Ishikawa (cell line): Measurements from ENCODE around the gene PHOSPHO1.

ENCODE experiments used
- CEBPB ChIP-seq: IDR thresholded peaks from 2 replicates; pipeline ENCODE4 v1.6.1; 2012
- CREB1 ChIP-seq: IDR thresholded peaks from 2 replicates; pipeline ENCODE4 v1.6.1; 2012; ENCODE audit warnings: low read depth
- EGR1 ChIP-seq: IDR thresholded peaks from 2 replicates; pipeline ENCODE4 v1.6.1; 2012
- EP300 ChIP-seq: IDR thresholded peaks from 2 replicates; pipeline ENCODE4 v1.6.1; 2012; ENCODE audit warnings: borderline replicate concordance
- FOXM1 ChIP-seq: IDR thresholded peaks from 2 replicates; pipeline ENCODE4 v1.6.1; 2012; ENCODE audit warnings: low read depth, borderline replicate concordance
- NFIC ChIP-seq: IDR thresholded peaks from 2 replicates; pipeline ENCODE4 v1.6.1; 2012
- RAD21 ChIP-seq: IDR thresholded peaks from 2 replicates; pipeline ENCODE4 v1.6.1; 2012; ENCODE audit warnings: low read depth
- TAF1 ChIP-seq: IDR thresholded peaks from 2 replicates; pipeline ENCODE4 v1.6.1; 2012; ENCODE audit warnings: low read depth, mild to moderate bottlenecking
- TCF12 ChIP-seq: IDR thresholded peaks from 2 replicates; pipeline ENCODE4 v1.6.1; 2012; ENCODE audit warnings: low read depth
- YY1 ChIP-seq: IDR thresholded peaks from 2 replicates; pipeline ENCODE4 v1.6.1; 2012; ENCODE audit warnings: low read depth
- ZBTB7A ChIP-seq: IDR thresholded peaks from 2 replicates; pipeline ENCODE4 v1.6.1; 2012; ENCODE audit warnings: low read depth
- TF ChIP-seq, protein P1 (sequence below): IDR thresholded peaks from 2 replicates; pipeline ENCODE4 v1.6.1; 2012
- TF ChIP-seq, protein P2 (sequence below): IDR thresholded peaks from 2 replicates; pipeline ENCODE4 v1.6.1; 2012
- TF ChIP-seq, protein P3 (sequence below): IDR thresholded peaks from 2 replicates; pipeline ENCODE4 v1.6.1; 2012; ENCODE audit warnings: low read depth, mild to moderate bottlenecking

The PHOSPHO1 gene

GRCh38 chr17:49226771-49227435, 3.7 kb downstream of the PHOSPHO1 start:
- TF ChIP-seq, protein P1, sequence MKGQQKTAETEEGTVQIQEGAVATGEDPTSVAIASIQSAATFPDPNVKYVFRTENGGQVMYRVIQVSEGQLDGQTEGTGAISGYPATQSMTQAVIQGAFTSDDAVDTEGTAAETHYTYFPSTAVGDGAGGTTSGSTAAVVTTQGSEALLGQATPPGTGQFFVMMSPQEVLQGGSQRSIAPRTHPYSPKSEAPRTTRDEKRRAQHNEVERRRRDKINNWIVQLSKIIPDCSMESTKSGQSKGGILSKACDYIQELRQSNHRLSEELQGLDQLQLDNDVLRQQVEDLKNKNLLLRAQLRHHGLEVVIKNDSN = no peak
- TF ChIP-seq, protein P2, sequence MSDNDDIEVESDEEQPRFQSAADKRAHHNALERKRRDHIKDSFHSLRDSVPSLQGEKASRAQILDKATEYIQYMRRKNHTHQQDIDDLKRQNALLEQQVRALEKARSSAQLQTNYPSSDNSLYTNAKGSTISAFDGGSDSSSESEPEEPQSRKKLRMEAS = no peak
- TF ChIP-seq EP300 (no peak), NFIC (no peak), EGR1 (no peak), YY1 (no peak), TAF1 (no peak), FOXM1 (no peak), RAD21 (no peak), CREB1 (no peak), CEBPB (no peak), ZBTB7A (no peak), TCF12 (no peak)

GRCh38 chr17:49225554-49226236, 4.9 kb downstream of the PHOSPHO1 start:
- TF ChIP-seq, protein P1 = no peak
- TF ChIP-seq YY1 = no peak

DNA sequence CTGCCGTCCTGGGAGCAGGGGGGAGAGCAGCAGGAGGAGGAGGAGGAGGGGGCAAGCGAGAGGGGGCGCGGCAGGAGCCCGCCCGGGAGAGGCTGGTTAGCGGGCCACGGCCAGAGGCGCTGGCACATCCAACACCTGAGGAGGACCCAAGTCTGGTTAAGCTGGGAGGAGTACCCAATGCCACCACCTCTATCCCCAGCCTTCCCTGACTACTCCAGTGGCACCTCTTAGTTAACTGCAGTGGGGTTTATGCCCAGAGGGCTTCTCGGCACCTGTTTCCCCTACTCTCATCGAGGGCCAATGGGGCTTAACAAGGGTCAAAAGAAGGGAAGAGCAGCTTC, 5.6 kb downstream of the PHOSPHO1 start:
- TF ChIP-seq, protein P2 = no peak
- no peak for TF ChIP-seq FOXM1
- TF ChIP-seq NFIC = no peak
- no peak for TF ChIP-seq TAF1

DNA sequence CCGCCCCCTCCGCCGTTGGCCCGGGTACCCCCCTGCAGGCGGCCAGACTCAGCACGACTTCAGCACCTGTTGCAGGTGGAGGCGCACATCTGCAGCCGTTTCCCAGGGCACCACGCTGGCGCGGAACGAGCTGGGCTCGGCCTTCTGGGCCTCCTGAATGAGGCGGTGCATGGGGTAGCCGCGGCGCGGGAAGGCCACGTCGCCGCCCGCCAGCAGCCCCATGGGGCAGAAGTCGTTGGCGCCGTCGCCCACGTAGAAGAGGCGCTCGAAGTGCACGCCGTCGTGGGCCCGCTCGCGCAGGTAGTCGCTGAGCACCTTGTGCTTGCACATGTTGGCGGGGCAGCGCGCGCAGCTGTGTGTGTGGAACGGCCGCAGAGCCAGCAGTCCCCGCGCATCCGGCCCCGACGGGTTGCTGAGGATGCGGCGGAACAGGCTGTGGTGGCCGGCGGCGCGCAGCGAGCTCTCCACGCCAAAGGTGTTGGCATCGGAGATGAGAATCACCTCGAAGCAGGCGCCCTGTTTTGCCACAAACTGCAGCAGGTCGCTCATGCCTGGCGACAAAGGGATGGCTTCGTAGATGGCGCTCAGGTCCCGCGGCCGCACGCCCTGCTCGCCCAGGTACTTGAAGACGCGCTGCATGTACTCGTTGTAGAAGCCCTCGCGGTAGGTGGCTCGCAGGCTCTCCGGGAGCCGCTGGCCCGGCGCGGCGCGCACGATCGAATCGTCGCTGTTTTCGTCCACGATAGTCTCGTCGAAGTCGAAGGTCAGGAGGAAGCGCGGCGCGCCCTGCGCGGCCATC, 6.2 kb downstream of the PHOSPHO1 start:
- TF ChIP-seq, protein P1 = no peak
- TF ChIP-seq EGR1 (no peak), TCF12 (no peak), ZBTB7A (no peak), RAD21 (no peak)

DNA sequence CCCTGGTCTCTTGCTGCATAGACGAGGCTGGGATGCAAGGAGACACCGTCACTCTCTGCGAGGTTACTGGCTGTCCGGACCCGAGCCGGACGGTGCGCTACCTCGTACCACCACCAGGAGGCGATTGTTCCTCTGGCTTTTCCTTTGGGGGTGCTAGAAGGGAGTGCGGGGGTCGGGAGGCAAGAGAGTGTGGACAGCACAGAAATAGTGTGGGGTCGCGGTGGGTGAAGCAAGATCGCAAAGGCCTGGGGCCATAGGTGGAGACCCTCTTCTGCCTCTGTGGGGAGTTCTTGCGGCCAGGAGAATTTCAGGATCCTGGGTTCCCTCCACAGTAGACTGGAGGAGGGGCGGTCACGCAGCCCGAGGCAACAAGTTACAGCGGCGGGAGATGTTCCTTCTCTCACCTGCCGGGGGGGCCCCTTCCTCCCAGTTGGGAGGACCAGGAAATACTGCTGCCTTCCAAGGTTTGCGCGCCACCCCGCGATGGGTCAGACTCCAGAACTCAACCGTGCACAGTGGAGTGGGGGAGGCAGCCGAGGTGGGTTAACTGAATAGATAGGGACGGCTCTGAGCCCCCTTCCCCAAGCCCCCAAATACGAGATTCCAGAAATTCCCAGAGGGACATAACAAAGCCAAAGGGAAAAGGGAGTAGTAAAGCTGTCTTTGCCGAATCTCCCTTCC, 6.9 kb downstream of the PHOSPHO1 start:
- TF ChIP-seq RAD21 = peak; percentile 70
- TF ChIP-seq, protein P3, sequence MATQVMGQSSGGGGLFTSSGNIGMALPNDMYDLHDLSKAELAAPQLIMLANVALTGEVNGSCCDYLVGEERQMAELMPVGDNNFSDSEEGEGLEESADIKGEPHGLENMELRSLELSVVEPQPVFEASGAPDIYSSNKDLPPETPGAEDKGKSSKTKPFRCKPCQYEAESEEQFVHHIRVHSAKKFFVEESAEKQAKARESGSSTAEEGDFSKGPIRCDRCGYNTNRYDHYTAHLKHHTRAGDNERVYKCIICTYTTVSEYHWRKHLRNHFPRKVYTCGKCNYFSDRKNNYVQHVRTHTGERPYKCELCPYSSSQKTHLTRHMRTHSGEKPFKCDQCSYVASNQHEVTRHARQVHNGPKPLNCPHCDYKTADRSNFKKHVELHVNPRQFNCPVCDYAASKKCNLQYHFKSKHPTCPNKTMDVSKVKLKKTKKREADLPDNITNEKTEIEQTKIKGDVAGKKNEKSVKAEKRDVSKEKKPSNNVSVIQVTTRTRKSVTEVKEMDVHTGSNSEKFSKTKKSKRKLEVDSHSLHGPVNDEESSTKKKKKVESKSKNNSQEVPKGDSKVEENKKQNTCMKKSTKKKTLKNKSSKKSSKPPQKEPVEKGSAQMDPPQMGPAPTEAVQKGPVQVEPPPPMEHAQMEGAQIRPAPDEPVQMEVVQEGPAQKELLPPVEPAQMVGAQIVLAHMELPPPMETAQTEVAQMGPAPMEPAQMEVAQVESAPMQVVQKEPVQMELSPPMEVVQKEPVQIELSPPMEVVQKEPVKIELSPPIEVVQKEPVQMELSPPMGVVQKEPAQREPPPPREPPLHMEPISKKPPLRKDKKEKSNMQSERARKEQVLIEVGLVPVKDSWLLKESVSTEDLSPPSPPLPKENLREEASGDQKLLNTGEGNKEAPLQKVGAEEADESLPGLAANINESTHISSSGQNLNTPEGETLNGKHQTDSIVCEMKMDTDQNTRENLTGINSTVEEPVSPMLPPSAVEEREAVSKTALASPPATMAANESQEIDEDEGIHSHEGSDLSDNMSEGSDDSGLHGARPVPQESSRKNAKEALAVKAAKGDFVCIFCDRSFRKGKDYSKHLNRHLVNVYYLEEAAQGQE = no peak

DNA sequence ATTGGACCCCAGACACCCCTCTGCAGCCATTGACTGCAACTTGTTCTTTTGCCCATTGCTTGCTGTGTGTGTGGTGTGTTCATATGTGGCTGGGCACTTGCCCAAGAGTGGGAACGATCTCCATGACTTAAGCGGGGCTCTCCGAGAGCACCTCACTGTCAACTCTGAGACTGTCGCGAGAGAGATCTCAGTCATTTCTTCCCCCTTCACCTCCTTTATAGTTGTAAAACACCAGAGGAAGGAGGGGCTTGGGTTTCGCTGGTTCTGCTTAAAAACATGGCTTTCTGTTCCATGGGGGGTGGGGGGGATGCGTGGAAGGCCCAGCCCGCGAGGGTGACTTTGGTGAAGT, 7.4 kb downstream of the PHOSPHO1 start:
- TF ChIP-seq ZBTB7A (no peak), YY1 (no peak), EGR1 (no peak)

DNA sequence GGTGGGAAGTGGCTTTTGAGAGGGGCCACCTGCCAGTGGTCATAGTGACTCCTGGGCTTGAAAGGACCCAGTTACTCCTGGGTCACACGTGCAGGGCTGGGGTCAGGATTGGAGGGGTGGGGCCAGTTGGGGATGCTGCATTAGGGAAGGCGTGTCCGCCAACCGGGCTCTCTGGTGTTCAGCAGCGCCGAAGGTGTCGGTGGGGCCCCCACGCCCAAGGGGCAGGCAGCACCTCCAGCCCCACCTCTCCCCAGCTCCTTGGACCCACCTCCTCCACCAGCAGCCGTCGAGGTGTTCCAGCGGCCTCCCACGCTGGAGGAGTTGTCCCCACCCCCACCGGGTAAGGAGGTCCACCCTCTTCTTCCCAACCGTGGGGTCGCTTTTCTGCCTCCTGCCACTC, 10.6 kb downstream of the PHOSPHO1 start:
- TF ChIP-seq, protein P2 = no peak
- TF ChIP-seq CEBPB = no peak
- no peak for TF ChIP-seq TCF12
- no peak for TF ChIP-seq NFIC
- TF ChIP-seq EGR1 = no peak
- no peak for TF ChIP-seq CREB1
- TF ChIP-seq, protein P3 = no peak
